ENCODE measurements around the gene TCF23. TPM values are rescaled to one million over a fixed set of nuclear protein-coding genes. Genes with fewer than 3 reads are reported as not detected.

Gene TCF23
- total and polyA plus RNA-seq, 12 donors: under 0.01 to 0.35 (median 0.08) TPM; not detected in 3

GRCh38 chr2:27159271-27159670 is 10.5 kb downstream of the TCF23 start:
- Histone ChIP-seq H3K36me3 (replicated peaks in 1 of 2) (no peaks in the 10 kb centered on the region), H3K9me3 (replicated peaks in 1 of 3) (no peaks in the 10 kb centered on the region), H3K27me3 (no peaks in the 10 kb centered on the region), H3K4me3 (no peak overlapping the region), H3K4me1 (replicated peaks in 1 of 2) (peaks cover 0 to 4% of the 10 kb centered on the region in 2 donors), H3K27ac (no peak overlapping the region)
- TF ChIP-seq POLR2A (IDR thresholded peaks at IDR 0.05) (no peak), CTCF (IDR thresholded peaks at IDR 0.05) (no peak)
- intact Hi-C loops (cut with DNase I): no loop called here
- WGBS, 4 donors: 76 to 100% (median 80%) methylated on average over 1 to 6 of the region's 6 CpGs
- no peak for DNase-seq

GRCh38 chr2:27160191-27160590 is 11.4 kb downstream of the TCF23 start:
- intact Hi-C loops (cut with DNase I): no loop called here
- no peaks in the 10 kb centered on the region for H3K9me3 ChIP-seq (replicated peaks in 1 of 3)
- no peak overlapping the region for H3K4me3 ChIP-seq
- no peak overlapping the region for H3K27ac ChIP-seq
- H3K36me3 ChIP-seq (replicated peaks in 1 of 2): no peaks in the 10 kb centered on the region
- no peaks in the 10 kb centered on the region for H3K4me1 ChIP-seq (replicated peaks in 1 of 2)
- no peaks in the 10 kb centered on the region for H3K27me3 ChIP-seq
- WGBS, 4 donors: 86 to 93% (median 87%) methylated on average over 9 of the region's 9 CpGs
- TF ChIP-seq CTCF (IDR thresholded peaks at IDR 0.05) (no peak), POLR2A (IDR thresholded peaks at IDR 0.05) (no peak)
- DNase-seq: no peak

- Histone ChIP-seq H3K27me3 (no peaks in the 10 kb centered on the region), H3K9me3 (replicated peaks in 1 of 3) (no peaks in the 10 kb centered on the region), H3K4me1 (replicated peaks in 1 of 2) (no peaks in the 10 kb centered on the region), H3K27ac (no peak overlapping the region), H3K4me3 (no peak overlapping the region), H3K36me3 (replicated peaks in 1 of 2) (no peaks in the 10 kb centered on the region)
- no peak for DNase-seq
- TF ChIP-seq CTCF (IDR thresholded peaks at IDR 0.05): no peak
- TF ChIP-seq POLR2A (IDR thresholded peaks at IDR 0.05): peak in 1 of 2 donors; percentile 6
- intact Hi-C loops (cut with DNase I): no loop called here
- WGBS, 4 donors: 80 to 86% (median 81%) methylated on average over 15 of the region's 15 CpGs
Observed at GRCh38 chr2:27162151-27163121, 13.6 kb downstream of the TCF23 start.

GRCh38 chr2:27164960-27165763 is 16.4 kb downstream of the TCF23 start:
- Histone ChIP-seq H3K27ac (no peak overlapping the region), H3K4me1 (replicated peaks in 1 of 2) (peaks cover 0 to 3% of the 10 kb centered on the region in 2 donors), H3K4me3 (no peak overlapping the region), H3K36me3 (replicated peaks in 1 of 2) (no peaks in the 10 kb centered on the region), H3K9me3 (replicated peaks in 1 of 3) (no peaks in the 10 kb centered on the region), H3K27me3 (no peaks in the 10 kb centered on the region)
- no peak for DNase-seq
- TF ChIP-seq CTCF (IDR thresholded peaks at IDR 0.05) (no peak), POLR2A (IDR thresholded peaks at IDR 0.05) (no peak)
- intact Hi-C loops (cut with DNase I): no loop called here
- WGBS, 4 donors: 90 to 92% (median 91%) methylated on average over 8 of the region's 8 CpGs

Measured in adrenal gland (tissue), 12 donors.